NCI-H2107 (cell line): Measurements from ENCODE around the gene CRISPLD2.
A peak's percentile ranks its signal among the peaks of the same experiment; 100 is the strongest.

ENCODE experiments used
- DNase-seq: peaks from one replicate; lab custom pipeline; 2025; lab: John Stamatoyannopoulos, UW

CRISPLD2 gene, protein sequence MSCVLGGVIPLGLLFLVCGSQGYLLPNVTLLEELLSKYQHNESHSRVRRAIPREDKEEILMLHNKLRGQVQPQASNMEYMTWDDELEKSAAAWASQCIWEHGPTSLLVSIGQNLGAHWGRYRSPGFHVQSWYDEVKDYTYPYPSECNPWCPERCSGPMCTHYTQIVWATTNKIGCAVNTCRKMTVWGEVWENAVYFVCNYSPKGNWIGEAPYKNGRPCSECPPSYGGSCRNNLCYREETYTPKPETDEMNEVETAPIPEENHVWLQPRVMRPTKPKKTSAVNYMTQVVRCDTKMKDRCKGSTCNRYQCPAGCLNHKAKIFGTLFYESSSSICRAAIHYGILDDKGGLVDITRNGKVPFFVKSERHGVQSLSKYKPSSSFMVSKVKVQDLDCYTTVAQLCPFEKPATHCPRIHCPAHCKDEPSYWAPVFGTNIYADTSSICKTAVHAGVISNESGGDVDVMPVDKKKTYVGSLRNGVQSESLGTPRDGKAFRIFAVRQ

DNA sequence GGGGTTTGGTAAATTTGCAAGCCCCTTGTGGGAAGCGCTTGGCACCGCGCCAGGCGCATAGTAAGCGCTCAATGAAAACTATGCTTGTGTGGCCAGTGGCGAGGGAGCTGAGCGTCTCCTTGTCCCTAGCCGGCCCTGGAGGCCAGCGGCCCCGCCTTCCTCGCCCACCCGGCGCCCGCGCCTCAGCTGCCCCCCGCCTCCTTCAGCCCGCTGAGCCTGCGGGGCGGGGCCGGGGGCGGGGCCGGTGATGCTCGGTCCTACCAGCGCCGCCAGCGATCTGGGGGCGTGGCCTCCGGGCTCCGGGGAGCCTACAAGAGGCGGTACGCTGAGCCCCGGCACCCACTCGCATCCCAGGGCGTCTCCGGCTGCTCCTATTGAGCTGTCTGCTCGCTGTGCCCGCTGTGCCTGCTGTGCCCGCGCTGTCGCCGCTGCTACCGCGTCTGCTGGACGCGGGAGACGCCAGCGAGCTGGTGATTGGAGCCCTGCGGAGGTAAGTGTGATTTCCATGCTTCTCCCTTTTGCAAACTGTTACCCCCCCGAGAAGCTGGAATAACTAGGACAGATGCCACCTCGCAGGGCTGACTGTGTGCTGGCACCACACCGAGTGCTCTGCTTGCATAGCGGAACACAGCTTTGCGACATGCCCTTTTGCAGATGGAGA is at the start of gene CRISPLD2:
Gene CRISPLD2, plus strand, starts transcription at position 342 of the 661 bp plus-strand sequence. CDS start 18,511 bp downstream, outside the sequence.
- peak; percentile 73 for DNase-seq

DNA sequence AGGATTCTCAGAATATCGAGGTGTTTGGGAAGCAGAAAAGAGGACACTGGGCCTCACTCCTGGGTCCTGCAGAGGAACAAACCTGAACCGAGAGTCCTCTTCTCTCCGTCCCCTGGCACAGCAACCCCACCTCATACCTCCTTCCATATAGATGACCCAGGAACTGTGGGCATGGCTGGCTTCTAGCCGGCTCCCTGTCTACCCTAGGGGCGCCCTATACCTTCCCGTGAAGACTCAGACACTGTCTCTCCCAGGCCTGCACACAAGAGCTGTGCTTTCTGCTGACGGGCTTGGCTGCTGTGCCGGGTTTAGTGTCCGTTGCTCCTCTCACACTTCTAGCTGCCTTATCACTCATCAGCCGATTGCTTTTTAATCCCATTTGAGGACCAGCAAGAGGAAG is 46.5 kb upstream of the CRISPLD2 start:
- no peak for DNase-seq

DNA sequence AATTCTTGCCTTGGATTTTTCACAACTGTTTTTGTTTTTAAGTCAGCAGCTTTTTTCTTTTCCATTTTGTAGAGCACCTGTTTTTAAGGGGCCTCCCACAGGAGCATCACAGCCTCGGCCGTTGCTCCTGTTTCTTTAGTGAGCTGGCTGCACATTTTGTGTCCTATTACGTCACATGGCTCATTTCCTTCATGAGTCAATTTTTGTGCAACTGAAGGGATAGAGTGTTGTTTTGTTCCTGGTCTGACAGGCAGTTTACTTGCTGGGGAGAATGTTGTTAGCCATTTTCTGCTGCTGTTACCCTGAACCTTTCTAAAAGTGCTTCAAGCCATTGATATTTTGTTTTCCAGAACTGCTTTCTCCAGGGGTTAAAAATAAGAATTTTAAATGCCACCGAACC is 45.0 kb upstream of the CRISPLD2 start:
- DNase-seq: no peak

DNA sequence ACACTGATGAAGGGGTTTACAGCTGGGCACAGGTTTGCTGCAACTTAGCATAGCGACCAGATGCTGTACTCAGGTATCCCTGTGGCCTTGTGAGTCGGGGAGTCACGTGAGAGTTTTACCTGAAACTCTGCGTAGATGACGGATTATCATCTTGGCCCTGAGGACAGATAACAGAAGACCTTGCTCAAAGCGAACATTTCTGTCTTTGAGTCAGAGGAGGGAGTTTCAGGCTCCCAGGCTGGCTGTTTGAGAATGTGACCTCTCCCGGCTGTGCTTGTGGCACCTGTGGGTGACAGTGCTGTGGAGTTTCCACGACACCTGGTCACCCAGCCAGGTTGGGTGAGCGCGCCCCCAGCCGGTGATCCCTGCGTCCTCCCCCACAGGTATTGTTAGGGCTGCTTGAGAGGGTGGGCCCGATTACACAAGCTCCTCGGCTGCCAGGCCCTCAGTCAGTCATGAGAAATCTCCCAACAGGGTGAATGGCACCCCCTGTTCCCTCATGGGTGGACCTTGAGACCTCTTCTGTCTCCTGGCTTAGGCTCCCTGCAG is 44.4 kb upstream of the CRISPLD2 start:
- no peak for DNase-seq

DNA sequence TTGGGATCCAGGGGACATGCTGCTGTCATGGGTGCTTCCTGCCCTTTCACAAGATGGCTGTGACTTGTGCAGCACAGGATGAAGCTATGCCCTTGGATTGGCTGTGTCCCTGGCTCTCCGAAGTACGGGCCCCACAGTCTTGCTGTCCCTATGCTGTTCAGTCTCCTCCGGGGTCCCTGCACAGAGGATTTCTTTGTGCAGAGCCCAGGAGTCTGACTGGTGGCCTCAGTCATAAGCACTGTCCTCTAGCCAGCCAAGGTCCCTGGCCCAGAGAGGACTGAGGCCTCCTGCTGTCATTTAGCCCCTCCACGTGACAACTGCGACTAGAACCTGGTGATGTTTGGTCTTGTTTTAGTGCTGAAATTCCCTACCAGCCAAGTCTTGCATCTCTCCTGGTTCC is 42.4 kb upstream of the CRISPLD2 start:
- no peak for DNase-seq

DNA sequence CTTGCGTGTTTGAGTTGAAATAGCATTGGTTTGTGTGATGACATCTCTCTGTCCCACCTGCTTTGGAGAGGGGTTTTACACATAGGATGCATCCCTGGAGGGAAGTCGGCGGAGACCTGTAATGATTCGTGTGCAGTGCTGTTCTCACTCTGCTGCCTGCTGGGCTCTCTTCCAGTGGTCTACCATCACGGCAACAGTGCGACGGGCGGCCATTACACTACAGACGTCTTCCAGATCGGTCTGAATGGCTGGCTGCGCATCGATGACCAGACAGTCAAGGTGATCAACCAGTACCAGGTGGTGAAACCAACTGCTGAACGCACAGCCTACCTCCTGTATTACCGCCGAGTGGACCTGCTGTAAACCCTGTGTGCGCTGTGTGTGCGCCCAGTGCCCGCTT is 41.1 kb upstream of the CRISPLD2 start:
- DNase-seq: no peak

DNA sequence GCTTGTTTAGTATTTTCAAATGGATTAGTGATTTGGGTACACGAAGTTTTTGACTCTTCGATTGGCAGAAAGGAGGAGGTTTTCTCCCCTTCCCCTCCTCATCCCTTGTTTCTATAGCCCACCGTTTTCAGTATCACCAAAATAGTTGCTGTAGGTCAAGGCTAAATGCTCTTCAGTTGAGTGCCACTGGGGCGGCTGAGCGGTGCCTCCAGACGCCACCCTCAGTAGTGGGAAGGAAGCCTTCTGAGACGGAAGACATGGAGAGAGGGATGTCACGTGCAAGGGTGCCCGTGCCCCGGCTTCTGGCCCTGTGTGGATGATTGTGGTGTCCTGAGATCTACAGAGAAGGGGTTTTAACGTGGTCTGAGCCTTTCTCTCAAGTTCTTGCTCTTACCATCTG is 39.7 kb upstream of the CRISPLD2 start:
- DNase-seq: no peak

DNA sequence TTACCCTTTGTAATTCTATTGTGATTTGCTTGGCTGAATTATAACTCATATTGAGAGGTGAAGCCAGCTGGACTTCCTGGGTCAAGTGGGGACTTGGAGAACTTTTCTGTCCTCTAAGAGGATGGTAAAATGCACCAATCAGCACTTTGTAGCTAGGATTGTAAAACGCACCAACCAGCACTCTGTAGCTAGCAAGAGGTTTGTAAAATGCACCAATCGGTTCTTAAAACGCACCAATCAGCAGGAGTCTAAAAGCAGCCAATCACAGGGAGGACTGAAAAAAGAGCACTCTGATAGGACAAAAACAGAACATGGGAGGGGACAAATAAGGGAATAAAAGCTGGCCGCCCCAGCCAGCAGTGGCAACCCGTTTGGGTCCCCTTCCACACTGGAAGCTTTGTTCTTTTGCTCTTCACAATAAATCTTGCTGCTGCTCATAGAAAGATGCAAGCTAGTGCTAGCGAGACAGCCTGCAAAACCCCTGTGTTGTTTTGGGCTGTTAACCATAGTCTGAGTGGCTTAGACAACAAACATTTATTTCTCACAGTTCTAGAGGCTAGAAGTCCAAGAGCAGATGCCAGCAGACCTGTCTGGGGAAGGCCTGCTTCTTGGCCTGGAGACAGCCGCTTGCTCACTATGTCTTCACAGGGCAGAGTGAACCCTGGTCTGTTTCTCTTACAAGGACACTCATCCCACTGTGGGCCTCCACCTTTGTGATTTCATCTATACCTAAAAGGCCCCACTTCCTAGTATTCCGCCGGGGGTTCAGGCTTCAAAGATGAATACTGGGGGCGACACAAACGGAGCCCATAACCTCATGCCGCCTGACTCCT is 39.0 kb upstream of the CRISPLD2 start:
- no peak for DNase-seq

DNA sequence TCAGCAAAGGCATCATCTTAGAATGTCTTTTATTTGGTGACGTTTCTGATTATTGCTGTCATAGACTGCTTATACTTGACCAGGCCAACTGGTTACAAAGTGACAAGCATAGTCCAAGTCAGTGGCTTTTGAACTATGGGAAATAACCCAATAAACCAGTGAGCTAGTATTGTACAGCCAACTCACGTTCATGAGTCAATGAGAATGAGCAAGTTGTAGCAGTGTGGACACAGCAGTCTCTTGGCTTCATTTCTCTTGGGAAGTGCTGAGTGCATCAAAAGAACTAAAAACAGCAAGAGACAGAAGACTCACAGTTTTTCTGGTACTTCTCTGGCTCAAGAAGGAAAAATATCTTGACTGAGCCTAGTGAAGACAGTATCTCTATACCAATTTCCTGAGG is 36.9 kb upstream of the CRISPLD2 start:
- no peak for DNase-seq

DNA sequence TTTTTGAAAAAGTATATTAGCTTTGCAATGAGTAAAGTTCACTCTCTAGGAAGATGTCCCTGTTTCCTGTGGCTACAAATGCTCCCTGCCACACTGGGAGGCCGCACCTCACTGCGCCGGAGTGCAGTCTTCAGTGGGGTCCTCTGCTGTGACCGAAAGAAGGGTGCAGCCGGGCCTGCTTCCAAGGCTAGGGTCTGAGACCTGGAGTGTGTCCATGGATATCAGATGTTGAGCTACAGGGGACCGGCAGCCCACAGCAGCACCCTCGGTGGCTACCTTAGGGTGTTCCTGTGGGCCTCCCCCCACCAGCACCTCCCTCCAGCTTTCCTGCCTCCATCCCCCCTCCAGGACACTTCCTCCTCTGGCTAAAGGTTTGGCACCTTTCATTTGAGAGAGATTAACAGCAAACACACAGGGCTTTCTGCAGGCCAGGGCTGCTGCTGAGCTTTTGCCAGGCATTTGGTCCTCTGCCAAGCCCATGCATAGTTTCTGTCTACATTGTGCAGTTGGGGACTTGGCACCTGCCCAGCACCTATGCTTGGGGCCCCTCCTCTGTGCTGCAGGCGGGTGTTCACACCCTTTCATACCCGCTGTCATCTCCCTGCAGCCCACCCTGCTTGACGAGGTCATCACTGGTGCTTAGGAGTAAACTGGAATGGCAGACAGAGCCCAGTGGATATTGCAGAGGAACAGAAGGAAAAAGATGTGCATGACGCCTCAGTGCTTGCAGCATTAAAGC is 33.8 kb upstream of the CRISPLD2 start:
- DNase-seq: peak; percentile 27

DNA sequence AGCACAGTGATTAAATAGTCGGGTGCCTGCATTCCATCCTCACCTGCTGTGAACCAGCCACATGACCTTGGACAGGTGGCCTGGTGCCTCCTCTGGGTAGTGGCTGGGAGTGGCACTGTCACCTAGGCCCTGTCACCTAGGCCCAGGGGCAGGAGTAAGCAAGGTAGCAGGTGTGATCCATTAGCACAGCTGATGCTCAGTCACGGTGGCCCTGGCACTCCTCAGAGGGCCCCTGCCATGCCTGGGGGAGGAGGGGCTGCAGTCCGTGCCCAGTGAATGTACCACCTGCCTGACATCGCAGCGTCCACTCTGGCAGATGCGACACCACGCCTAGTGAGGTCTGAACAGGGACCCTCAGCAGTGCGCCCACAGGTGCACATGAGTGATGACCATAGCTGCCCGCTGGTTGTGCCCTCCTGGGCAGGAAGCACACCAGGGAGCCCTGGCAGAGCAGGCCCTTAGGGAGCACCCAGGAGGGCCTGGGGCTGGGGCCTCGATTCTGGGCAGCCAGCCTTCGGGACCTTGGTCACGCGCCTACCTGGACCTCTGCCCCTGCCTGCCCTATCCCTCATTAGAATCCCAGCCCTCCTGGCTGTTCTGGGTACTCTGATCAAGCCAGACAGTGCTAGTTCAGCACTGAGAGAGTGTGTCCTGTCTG is 33.1 kb upstream of the CRISPLD2 start:
- DNase-seq: no peak

DNA sequence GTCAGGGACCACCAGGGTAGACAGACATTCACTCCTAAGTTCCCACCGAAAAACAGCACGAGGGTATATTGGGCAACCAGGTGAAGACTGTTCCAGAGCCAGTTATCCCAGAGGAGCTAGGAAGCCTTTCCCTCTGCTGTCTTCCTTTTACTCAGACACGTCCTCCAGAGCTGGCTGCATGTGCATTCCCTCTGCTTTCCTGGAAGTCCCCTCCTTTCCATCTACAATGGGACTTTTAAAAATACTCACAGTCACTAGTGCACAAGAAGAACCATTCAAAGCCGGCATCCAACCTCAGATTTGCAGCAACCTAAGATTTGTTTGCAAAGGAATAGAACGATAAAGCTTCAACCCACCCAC is 32.5 kb upstream of the CRISPLD2 start:
- DNase-seq: no peak

DNA sequence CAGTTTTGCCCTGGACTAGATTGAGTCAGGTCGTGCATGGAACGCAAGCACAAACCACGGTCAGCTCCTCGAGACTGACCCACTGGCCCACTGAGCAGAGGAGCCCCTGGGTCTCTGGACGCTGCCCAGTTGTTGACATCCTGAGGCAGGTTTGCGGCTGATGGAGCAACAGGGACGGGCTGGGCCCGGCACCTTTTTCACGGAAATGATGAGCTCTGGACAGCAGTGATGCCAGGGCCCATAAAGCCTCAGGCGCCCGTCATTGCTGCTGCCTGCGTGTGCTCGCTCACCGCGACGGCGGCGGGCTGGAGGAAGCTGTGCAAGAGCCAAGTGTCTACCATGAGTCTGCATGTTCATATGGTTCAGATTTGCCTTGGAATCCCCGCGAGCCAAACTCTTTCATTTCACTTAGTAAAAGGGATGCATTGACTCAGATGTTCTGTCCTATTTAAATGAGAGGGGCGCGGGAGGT is 30.8 kb upstream of the CRISPLD2 start:
- no peak for DNase-seq

DNA sequence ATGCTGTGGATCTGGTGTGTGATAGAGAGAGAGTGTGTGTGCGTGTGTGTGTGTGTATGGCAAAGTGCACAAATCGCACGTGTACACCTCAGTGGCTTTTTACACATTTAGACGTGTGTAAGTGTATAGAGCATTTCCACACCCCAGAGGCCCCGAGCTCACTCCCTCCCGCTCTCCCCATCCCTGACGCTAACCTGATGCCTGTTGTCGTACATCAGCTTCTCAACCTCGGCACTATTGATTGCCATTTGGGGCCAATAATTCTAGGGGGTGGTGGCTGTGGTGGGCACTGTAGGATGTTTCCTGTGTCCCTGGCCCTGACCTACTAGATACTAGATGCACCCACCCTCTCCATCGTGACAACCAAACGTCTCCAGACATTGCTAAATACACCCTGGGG is 30.4 kb upstream of the CRISPLD2 start:
- DNase-seq: no peak

DNA sequence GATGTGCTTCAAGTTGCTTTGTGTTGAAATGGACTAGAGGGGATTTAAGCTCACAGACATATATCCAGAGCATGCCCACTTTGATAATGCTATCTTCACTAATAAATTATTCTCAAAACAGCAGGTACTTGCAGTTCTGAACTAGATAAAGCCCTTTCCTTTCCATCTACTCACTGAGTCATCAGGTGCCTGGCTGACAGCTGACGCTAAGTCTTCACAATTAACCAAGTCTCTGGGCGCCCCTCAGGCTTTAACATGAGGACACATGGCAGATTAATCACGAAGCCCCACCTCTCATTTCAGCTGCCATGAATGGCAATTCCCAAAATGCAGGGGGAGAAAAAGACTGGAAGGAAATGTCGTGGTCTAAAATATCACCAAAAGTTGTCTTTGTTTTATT is 29.5 kb upstream of the CRISPLD2 start:
- DNase-seq: no peak

DNA sequence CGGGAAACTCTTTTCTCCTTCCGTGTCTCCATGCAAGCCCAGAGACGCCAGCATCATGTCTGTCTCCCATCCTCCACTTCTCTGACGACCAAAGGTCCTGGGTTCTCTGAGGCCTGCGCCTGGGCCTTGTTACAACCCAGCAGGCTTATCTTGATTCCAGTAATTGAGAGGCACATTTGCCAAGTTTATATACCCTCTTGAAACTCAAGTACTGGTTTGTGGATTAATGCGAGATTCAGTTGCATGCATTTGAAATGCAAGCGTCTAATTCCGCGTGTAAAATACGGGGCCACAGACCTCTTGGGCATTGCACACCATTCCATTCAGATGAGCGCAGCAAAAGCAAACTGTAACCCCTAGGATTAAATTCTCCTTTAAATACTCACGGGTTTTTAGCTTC is 28.7 kb upstream of the CRISPLD2 start:
- DNase-seq: no peak

DNA sequence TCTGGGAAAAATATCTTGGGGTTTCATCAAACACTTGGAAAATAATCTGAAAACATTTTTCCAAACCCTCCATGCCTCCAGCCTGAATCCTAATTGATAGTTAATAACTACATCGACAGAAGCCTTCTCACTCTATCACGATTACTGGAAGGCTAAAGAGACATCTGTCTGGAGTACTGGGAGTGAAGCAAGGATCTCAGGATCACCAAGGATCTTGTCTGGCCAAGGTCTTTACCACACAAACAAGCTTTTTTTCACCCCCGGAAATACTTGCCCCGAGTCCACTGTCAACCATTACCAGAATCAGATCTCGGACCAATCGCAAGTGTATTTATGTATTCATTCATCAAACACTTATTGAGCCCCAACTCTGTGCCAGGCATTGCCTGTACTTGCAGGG is 28.3 kb upstream of the CRISPLD2 start:
- no peak for DNase-seq

DNA sequence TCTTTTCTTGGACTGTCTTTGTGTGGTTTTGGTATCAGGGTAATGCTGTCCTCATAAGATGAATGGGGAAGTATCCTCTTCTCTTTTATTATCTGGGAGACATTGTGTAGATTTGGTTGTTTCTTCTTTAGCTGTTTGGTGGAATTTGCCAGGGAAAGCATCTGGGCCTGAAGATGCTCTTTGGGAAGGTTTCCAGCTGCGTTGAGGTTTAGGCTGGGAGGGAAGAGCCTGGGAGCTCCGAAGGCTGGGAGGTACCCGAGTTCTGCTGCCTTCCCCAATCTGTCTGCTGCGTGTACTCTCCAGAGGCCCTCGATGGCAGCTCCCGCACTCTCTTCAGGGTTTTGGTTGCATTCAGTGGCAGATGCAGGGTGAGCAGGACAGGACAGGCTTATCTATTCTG is 25.6 kb upstream of the CRISPLD2 start:
- DNase-seq: no peak

DNA sequence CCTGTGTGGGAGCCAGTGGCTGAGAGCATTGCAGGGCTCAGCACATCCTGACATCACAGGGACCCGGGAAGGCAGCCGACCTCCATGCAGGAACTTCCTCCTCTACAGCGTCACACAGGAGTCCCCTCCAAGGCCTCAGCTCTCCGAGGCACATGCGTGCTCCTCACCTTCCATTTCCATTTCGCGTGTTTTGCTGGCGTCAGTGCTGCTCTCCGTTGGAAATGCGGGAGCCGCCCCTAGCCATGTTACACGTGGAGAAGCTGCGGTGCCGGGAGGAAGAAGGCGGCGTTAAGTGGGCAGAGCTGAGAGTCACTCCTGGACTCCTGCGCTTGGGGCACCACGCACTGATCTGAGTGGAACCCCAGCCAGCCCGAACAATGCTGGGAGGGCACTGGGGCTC is 25.2 kb upstream of the CRISPLD2 start:
- no peak for DNase-seq

DNA sequence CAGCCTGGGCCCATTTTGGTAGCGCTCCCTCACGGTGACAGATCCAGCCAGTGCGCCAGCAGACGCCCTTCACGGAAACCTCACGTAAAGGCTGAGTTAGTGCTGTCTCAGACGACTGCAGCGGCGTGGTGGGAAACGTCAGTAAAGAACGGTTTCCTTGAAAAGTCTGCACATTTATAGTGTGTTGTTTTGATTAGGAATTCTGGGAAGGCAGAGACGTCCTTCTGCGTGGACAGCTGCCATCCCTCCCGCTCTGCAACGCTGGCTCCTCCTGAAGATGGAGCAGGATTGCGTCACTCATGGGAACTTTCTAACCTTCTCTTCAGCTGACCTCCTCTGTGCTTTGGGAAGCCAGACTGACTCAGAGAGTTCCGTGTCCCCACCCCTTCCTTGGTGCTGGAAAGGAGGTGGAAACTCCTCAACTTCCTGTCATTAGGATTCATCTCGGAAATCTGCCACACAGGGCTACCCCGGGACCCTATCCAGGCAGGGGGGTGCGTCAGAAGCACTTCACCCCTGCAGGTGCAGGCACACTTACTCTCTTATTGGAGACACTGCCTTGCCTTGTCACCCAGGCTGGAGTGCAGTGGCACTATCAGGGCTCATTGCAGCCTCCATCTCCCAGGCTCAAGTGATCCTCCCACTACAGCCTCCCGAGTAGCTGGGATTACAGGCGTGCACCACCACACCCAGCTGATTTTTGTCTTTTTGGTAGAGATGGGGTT is 24.3 kb upstream of the CRISPLD2 start:
- DNase-seq: no peak
